GM12874 (cell line): ENCODE data around the gene MYO5B.

Source experiments
- CTCF ChIP-seq: IDR thresholded peaks from 2 replicates; pipeline ENCODE4 v1.5.1; 2011; ENCODE audit warnings: low read depth, mild to moderate bottlenecking, control low read depth, low read length, moderate library complexity; ENCODE audit not compliant: insufficient read depth

Gene MYO5B

GRCh38 chr18:50074404-50074803, 120.5 kb downstream of the MYO5B start:
- TF ChIP-seq CTCF: no peak

GRCh38 chr18:50073319-50073718, 121.6 kb downstream of the MYO5B start:
- TF ChIP-seq CTCF: no peak

GRCh38 chr18:50072146-50072545, 122.8 kb downstream of the MYO5B start:
- TF ChIP-seq CTCF: no peak

- TF ChIP-seq CTCF: no peak
These were observed 123.5 kb downstream of the MYO5B start for GRCh38 chr18:50071397-50071796.

- no peak for TF ChIP-seq CTCF
These were observed 125.5 kb downstream of the MYO5B start for GRCh38 chr18:50069422-50069821.

- no peak for TF ChIP-seq CTCF
These were observed 129.4 kb downstream of the MYO5B start for GRCh38 chr18:50065527-50065926.

GRCh38 chr18:50065039-50065438, 129.9 kb downstream of the MYO5B start:
- no peak for TF ChIP-seq CTCF
